ENCODE results near the gene USP36.

Gene USP36

GRCh38 chr17:78825696-78826095, 14.9 kb downstream of the USP36 start:
- no peak for DNase-seq (ENCODE audit: extremely low spot score)
- TF ChIP-seq, protein P1, sequence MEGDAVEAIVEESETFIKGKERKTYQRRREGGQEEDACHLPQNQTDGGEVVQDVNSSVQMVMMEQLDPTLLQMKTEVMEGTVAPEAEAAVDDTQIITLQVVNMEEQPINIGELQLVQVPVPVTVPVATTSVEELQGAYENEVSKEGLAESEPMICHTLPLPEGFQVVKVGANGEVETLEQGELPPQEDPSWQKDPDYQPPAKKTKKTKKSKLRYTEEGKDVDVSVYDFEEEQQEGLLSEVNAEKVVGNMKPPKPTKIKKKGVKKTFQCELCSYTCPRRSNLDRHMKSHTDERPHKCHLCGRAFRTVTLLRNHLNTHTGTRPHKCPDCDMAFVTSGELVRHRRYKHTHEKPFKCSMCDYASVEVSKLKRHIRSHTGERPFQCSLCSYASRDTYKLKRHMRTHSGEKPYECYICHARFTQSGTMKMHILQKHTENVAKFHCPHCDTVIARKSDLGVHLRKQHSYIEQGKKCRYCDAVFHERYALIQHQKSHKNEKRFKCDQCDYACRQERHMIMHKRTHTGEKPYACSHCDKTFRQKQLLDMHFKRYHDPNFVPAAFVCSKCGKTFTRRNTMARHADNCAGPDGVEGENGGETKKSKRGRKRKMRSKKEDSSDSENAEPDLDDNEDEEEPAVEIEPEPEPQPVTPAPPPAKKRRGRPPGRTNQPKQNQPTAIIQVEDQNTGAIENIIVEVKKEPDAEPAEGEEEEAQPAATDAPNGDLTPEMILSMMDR (IDR thresholded peaks at IDR 0.05; ENCODE audit: control extremely low read depth, extremely low read depth, low read depth, missing control alignments) = no peak
- CTCF ChIA-PET = interaction anchor here (1.8 kb wide), 1 partner anchor 42 kb away, joined by 3 read pairs; no protein-coding TSS in a partner anchor
- POLR2A ChIA-PET = no interaction called here

DNA sequence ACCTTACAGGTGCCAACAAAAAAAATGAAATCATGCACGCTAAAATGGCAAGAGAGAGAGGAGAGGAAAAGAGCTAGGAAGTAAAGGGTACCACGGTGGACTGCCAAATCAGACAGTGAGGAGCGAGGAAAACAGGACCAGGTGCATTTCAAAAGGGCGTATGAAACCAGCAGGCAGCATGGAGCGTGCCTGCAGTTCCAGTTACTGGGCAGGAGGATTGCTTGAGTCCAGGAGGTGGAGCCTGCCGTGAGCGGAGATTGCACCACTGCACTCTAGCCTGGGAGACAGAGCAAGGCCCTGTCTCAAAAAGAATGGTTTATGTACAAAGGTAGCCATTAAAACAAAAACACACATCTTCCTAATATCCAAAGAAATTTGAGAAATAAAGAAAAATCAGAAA, 16.4 kb downstream of the USP36 start:
- TF ChIP-seq, protein P1 (IDR thresholded peaks at IDR 0.05; ENCODE audit: control extremely low read depth, extremely low read depth, low read depth, missing control alignments) = no peak
- no peak for DNase-seq (ENCODE audit: extremely low spot score)
- ChIA-PET POLR2A (no interaction called here), CTCF (interaction anchor here (0.8 kb wide), 1 partner anchor 21 kb away, joined by 3 read pairs; no protein-coding TSS in a partner anchor)

GRCh38 chr17:78823282-78824046, 17.1 kb downstream of the USP36 start:
- CTCF ChIA-PET = interaction anchor here (0.8 to 1.1 kb wide), 2 partner anchors 12 to 20 kb away, joined by 3 read pairs; no protein-coding TSS in a partner anchor

DNA sequence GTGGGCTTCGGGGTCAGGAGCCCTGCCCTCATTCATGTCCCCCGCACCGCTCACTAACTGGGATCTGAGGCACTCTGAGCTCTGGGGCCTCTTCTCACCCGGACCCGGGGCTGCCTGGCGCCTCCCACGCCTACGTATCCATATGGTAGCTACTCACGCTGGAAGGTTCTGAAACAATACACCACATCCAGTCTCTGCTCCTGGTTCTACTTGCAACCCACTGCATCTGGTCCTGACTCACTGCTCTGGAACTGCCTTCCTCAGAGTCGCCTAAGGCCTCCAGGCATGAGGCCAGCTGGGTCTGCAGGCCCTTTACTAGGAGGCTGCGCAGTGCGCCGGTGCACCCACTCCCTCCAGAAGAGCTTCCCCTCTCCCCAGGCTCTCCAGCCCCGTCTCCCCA, 18.1 kb downstream of the USP36 start:
- ChIA-PET CTCF (interaction anchor here (0.7 to 1.1 kb wide), 2 partner anchors 8 to 12 kb away, joined by 3 read pairs; no protein-coding TSS in a partner anchor), POLR2A (interaction anchor here (0.5 kb wide), 1 partner anchor 9 kb away, joined by 4 read pairs; no protein-coding TSS in a partner anchor)
- TF ChIP-seq, protein P1 (IDR thresholded peaks at IDR 0.05; ENCODE audit: control extremely low read depth, extremely low read depth, low read depth, missing control alignments) = no peak
- no peak for DNase-seq (ENCODE audit: extremely low spot score)

More at GRCh38 chr17:78823282-78824046, 17.1 kb downstream of the USP36 start:
- POLR2A ChIA-PET = interaction anchor here (0.6 kb wide), 1 partner anchor 8 kb away, joined by 6 read pairs; no protein-coding TSS in a partner anchor
- TF ChIP-seq, protein P1 (IDR thresholded peaks at IDR 0.05; ENCODE audit: control extremely low read depth, extremely low read depth, low read depth, missing control alignments) = no peak
- no peak for DNase-seq (ENCODE audit: extremely low spot score)

DNA sequence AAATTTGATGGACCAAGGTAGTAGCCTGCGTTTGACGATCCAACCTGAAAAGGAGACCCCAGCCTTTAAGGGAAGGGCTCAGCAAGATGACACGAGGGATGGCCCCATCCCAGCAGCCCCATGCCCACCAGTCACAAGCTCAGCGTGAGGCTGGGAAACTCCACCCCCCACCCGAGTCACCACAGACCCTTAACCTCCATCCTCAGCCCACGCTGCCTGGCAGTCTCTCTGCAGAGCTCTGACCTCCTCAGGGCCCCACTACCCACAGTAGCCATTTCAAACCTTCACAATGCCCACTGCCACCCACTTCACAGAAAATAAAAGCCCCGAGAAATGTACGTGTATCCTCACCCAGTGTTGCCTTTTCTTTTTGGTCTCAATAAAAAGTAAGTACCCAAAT, 18.7 kb downstream of the USP36 start:
- DNase-seq (ENCODE audit: extremely low spot score) = no peak

DNA sequence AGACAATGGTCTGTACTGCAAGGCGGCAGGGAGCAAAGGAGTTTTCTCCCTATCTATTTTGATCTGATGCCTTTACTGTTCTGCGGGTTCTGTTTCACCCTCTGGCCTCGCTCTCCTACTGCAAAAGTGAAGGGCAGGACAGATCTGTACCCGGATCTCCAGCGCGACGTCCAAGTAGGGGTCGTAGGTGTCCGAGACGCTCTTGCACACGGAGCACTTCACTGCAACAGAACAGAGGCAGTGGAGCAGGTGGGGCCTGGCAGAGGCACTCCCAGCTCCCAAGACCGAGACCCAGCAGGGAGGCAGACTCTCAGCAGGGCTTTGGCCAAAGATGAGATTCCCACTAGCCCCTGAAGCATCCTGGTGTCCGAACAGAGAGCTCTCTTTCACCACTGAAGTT, 19.8 kb downstream of the USP36 start:
- no peak for DNase-seq (ENCODE audit: extremely low spot score)
- TF ChIP-seq, protein P1 (IDR thresholded peaks at IDR 0.05; ENCODE audit: control extremely low read depth, extremely low read depth, low read depth, missing control alignments) = no peak
- ChIA-PET CTCF (interaction anchor here (1.1 to 2.2 kb wide), 2 partner anchors 12 to 21 kb away, joined by 3 to 5 read pairs; no protein-coding TSS in a partner anchor), POLR2A (no interaction called here)

More for the DNA sequence above, 18.7 kb downstream of the USP36 start:
- ChIA-PET CTCF (interaction anchor here (0.7 kb wide), 1 partner anchor 9 kb away, joined by 3 read pairs; no protein-coding TSS in a partner anchor), POLR2A (interaction anchor here (0.5 kb wide), 1 partner anchor 9 kb away, joined by 4 read pairs; no protein-coding TSS in a partner anchor)
- TF ChIP-seq, protein P1 (IDR thresholded peaks at IDR 0.05; ENCODE audit: control extremely low read depth, extremely low read depth, low read depth, missing control alignments) = no peak

Measured in GM10248 (cell line).